Ovary (tissue), 3 donors: ENCODE measurements around the gene PRDM10.

Experiments used
- EP300 ChIP-seq: sonication (generic); formaldehyde crosslinking; IDR thresholded peaks from one replicate; pipeline ENCODE4 v1.6.1; 2017; ENCODE audit warnings: antibody characterized with exemption
- POLR2A ChIP-seq: fragments of 450-650 bp; IDR thresholded peaks from one replicate; pipeline ENCODE4 v1.6.1; 2017; ENCODE audit warnings: antibody characterized with exemption, mild to moderate bottlenecking, moderate library complexity
- TF ChIP-seq, protein P1 (sequence below), 3 donors: fragments of 450-650 bp in 2 of 3; fragments of 200-600 bp in 1 of 3; IDR thresholded peaks; one replicate each; pipeline versions ENCODE4 v1.5.1 to v1.8.0; 2016 to 2022; ENCODE audit warnings: antibody characterized with exemption in 3 of 3, mild to moderate bottlenecking in 1 of 3
- donor health status: DM: no; HTN: no; CAD: no.

DNA sequence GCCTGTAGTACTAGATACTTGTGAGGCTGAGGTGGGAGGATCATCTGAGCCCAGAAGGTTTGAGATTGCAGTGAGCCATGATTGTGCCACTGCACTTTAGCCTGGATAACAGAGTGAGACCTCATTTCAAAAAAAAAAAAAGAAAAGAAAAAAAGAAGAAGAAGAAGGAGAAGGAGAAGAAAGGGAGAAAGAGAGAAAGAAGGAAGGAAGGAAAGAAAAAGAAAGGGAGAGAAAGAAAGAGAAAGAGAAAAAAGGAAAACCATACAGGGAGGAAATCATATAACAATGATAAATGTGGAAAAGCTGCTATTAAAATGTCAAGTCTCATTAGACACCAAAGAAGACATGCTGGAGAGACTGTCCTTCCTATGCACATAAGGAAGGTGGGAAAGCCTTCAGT is 5.7 kb upstream of the PRDM10 start:
- TF ChIP-seq, protein P1, sequence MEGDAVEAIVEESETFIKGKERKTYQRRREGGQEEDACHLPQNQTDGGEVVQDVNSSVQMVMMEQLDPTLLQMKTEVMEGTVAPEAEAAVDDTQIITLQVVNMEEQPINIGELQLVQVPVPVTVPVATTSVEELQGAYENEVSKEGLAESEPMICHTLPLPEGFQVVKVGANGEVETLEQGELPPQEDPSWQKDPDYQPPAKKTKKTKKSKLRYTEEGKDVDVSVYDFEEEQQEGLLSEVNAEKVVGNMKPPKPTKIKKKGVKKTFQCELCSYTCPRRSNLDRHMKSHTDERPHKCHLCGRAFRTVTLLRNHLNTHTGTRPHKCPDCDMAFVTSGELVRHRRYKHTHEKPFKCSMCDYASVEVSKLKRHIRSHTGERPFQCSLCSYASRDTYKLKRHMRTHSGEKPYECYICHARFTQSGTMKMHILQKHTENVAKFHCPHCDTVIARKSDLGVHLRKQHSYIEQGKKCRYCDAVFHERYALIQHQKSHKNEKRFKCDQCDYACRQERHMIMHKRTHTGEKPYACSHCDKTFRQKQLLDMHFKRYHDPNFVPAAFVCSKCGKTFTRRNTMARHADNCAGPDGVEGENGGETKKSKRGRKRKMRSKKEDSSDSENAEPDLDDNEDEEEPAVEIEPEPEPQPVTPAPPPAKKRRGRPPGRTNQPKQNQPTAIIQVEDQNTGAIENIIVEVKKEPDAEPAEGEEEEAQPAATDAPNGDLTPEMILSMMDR (IDR thresholded peaks at IDR 0.05) = no peak
- TF ChIP-seq EP300 (no peak), POLR2A (no peak)
